ENCODE results near the gene MACROD2. TPM values are rescaled to one million over a fixed set of nuclear protein-coding genes. Genes with fewer than 3 reads are reported as not detected.

The MACROD2 gene
- total RNA-seq, 4 donors from 2014 or later, result 2.9 to 11.3 (median 8.0) TPM

DNA sequence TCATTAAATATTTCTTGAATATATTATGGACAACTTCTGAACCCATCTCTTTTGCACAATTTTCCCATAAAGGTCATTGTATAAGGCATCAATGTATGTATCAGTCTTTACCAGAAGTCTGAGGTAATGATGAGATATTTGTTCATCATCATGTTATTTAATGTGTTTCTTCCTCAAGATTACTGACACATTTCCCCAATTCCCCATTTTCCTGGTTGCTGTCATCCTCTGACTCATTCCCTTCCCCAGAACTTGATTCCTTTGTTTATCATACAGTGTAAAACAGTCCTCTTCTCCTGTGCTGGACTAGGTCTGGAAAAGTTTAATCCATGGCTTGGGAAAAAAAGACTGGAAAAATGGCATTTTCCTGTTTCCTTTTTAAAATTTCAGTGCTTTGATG is 450.0 kb downstream of the MACROD2 start:
- TF ChIP-seq, protein P1, sequence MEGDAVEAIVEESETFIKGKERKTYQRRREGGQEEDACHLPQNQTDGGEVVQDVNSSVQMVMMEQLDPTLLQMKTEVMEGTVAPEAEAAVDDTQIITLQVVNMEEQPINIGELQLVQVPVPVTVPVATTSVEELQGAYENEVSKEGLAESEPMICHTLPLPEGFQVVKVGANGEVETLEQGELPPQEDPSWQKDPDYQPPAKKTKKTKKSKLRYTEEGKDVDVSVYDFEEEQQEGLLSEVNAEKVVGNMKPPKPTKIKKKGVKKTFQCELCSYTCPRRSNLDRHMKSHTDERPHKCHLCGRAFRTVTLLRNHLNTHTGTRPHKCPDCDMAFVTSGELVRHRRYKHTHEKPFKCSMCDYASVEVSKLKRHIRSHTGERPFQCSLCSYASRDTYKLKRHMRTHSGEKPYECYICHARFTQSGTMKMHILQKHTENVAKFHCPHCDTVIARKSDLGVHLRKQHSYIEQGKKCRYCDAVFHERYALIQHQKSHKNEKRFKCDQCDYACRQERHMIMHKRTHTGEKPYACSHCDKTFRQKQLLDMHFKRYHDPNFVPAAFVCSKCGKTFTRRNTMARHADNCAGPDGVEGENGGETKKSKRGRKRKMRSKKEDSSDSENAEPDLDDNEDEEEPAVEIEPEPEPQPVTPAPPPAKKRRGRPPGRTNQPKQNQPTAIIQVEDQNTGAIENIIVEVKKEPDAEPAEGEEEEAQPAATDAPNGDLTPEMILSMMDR (IDR thresholded peaks at IDR 0.05; ENCODE audit: low read depth), result no peak

DNA sequence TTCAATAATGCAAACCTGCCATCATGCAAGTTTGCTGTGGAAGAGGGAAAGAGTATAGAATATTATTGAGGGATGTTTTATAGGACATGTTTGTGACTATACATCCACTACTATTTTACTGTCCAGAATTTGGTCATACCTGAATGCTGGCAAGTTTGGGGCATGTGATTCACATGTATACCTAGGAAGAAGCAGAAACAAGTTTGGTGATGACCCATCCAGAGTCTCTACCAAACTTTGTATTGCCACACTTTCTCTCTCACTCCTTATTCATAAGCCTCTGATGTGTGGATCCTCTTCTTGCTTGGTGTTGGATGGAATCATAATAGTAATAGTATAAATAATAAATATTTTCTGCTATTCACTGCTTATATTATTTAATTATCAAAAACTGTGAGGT is 450.6 kb downstream of the MACROD2 start:
- TF ChIP-seq, protein P1 (IDR thresholded peaks at IDR 0.05; ENCODE audit: low read depth), result no peak

DNA sequence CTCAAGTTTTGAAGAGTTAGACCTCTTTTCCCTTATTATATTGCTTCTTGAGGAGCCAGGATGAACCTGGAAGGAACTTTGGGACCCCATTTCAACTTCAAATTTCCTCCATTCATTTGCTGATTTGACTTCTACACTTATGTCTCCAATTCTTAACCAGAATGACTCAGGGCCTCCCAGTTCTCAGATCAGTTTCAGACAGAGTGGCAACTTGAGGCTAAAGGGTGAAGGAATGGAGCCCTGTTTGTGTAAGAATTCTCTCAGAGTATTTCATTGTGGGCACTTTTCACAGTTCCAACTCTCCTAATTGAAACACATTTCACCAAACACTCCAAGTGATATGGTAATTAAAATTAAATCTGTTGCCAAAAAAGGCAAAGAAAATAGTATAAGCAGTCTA is 451.1 kb downstream of the MACROD2 start:
- TF ChIP-seq, protein P1 (IDR thresholded peaks at IDR 0.05; ENCODE audit: low read depth), result no peak

DNA sequence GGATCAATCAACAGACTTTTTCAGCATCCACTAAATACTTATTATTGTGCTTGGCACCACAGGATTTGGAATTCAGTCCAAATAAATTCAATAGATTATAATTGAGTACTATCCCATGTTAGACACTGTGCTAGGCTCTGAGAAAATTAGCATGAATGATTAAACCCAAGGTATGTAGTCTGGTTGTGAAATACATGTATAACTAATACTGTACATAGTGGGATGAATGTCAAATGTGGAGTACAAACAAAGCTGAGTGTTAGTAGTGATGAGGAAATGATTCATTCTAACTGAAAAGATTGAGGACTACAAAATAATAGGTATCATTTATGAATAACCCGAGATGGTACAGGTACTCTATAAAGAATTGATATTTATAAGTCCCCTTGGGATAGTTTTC is 454.0 kb downstream of the MACROD2 start:
- TF ChIP-seq, protein P1 (IDR thresholded peaks at IDR 0.05; ENCODE audit: low read depth), result no peak

DNA sequence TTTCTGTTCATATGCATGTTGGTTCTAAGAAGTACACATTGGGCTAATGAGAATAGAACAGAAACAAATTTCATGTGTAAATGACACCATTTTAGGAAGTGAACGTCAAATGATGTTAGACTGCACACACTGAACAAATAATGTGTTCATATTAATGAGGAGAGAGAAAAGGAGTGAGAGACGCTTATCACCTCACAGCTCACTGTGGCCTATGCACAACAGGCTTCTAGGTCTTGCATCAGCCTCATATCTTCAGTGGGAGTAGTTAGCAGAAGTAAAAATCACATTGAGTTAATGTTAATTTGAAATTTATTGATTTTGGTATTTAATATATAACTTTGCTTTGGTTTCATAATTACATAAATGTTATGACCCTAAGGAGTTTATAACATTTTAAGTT is 454.9 kb downstream of the MACROD2 start:
- TF ChIP-seq, protein P1 (IDR thresholded peaks at IDR 0.05; ENCODE audit: low read depth), result no peak

DNA sequence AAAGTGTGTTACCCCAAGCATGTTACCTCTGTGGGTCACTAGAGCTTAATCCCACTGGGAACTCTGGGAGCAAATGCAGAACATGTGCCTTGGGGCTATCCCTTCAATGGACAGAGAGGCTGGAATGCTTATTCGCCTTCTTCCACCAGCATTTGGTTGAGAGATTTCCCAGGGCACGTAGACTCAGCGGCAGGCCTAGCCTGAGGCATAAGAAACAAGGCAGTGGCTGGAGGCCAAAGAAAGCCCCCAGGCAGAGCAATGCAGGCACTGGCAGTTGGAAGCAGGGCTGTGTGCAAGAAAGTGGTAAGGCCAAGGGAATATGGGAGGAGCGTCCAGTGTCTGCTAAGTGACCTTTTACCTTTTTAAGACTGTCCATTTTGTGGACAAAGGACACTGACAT is 456.1 kb downstream of the MACROD2 start:
- TF ChIP-seq, protein P1 (IDR thresholded peaks at IDR 0.05; ENCODE audit: low read depth), result no peak

DNA sequence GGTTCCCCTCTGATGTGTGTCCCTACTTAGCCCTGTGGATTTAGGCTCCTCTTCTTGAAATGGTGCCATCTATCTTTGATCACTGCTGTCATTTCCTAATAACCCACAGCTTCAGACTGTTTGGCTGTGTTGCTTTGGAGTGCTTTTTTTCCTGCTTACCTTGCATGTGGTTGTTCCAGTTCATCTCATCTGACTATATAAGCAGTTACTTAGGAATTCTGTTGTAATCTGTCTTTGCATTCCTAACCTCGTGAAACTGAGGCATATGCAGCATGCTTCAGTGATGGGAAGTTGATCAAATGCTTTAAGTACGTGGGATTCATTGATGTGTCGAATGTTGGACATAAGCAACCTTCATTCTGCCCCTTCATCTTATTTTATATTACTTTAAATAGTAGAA is 457.9 kb downstream of the MACROD2 start:
- TF ChIP-seq, protein P1 (IDR thresholded peaks at IDR 0.05; ENCODE audit: low read depth), result no peak

All from subcutaneous adipose tissue (tissue), 4 donors.